Thoracic aorta (tissue), 2 donors: ENCODE results near the gene LHB. TPM values are rescaled to one million over a fixed set of nuclear protein-coding genes. Genes with fewer than 3 reads are reported as not detected.

ENCODE experiments used
- ATAC-seq: fragments of 150-250 bp; one replicate; pipeline ENCODE4 v1.8.0; 2017; ENCODE audit warnings: low read depth; ENCODE audit not compliant: insufficient number of reproducible peaks, low FRiP score
- DNase-seq: peaks from one replicate; pipeline ENCODE4 v3.0.0-alpha.2; 2020; ENCODE audit warnings: low spot score
- H3K27ac ChIP-seq, 2 donors: fragments of 200-600 bp; sonication (generic); 1 replicate in 1 of 2; 2 replicates in 1 of 2; pipeline ENCODE4 v1.5.1; 2016; ENCODE audit warnings: mild to moderate bottlenecking in 2 of 2, moderate library complexity in 2 of 2
- H3K27me3 ChIP-seq: fragments of 200-600 bp; sonication (generic); replicated peaks from 2 replicates; pipeline ENCODE4 v1.6.0; 2016; ENCODE audit warnings: mild to moderate bottlenecking; ENCODE audit not compliant: insufficient read depth
- H3K36me3 ChIP-seq: fragments of 200-600 bp; sonication (generic); one replicate; pipeline ENCODE4 v1.5.1; 2016
- H3K4me1 ChIP-seq, 2 donors: fragments of 200-600 bp; sonication (generic); 1 replicate in 1 of 2; 2 replicates in 1 of 2; pipeline versions ENCODE4 v1.5.1 to v1.6.0; 2016; ENCODE audit warnings: low read depth in 2 of 2, mild to moderate bottlenecking in 1 of 2; ENCODE audit not compliant: control insufficient read depth in 1 of 2
- H3K4me3 ChIP-seq: fragments of 200-600 bp; sonication (generic); 2 replicates; pipeline ENCODE4 v1.5.1; 2016; ENCODE audit warnings: mild to moderate bottlenecking
- H3K9me3 ChIP-seq: fragments of 200-600 bp; sonication (generic); 2 replicates; pipeline ENCODE4 v1.5.1; 2016
- total RNA-seq, 2 donors: library from RNA; depleted of rRNA; stranded (reverse); fragments of >200 nt; gene quantifications; one replicate each; pipeline versions ENCODE4 v1.1.0 to v1.2.3, GENCODE V29; 2016
- TF ChIP-seq, protein P1 (sequence below): fragments of 200-600 bp; sonication (generic); IDR thresholded peaks from one replicate; pipeline ENCODE4 v1.5.1; 2019; ENCODE audit warnings: antibody characterized with exemption

Gene LHB
- total RNA-seq: not detected

DNA sequence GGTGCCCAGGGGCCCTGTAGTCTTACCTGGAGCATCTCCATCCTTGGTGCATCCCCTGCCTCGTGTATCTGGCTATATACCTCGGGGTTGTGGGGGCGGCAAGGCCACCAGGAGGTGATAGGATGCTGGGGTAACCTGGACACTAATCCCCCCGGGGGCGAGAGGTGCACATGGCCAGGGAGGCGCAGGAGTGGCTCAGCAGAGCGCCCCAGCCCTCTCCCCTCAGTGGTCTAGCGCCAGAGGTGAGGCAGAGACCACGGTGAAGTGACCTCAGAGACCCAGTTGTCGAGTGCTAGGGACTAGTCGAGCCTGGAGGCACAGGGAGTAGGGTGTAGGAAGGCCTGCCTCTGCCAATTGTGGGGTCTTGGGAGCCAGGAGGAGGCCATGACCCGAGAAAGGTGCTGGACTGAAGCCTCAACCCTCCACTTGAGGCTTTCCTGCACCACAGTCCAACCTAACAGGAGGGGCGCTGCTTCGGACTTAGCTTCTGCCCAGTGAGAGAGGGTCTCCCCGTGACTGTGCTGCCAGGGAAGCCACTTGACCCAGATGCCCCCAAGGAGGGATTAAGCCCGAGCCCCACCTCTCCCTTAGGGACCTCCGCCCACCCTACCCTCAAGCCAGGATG lies at the start of gene LHB:
TSS of gene LHB (minus strand) at position 51 of the 625 bp plus-strand sequence. CDS start at position 41, 10 bp downstream.
- ATAC-seq (no peak), DNase-seq (no peak)
- peak within 1 kb of the TSS; percentile 73 for H3K4me3 ChIP-seq
- H3K4me1 ChIP-seq: peaks cover 15 to 24% of the 10 kb centered on the region in 2 donors
- TF ChIP-seq, protein P1, sequence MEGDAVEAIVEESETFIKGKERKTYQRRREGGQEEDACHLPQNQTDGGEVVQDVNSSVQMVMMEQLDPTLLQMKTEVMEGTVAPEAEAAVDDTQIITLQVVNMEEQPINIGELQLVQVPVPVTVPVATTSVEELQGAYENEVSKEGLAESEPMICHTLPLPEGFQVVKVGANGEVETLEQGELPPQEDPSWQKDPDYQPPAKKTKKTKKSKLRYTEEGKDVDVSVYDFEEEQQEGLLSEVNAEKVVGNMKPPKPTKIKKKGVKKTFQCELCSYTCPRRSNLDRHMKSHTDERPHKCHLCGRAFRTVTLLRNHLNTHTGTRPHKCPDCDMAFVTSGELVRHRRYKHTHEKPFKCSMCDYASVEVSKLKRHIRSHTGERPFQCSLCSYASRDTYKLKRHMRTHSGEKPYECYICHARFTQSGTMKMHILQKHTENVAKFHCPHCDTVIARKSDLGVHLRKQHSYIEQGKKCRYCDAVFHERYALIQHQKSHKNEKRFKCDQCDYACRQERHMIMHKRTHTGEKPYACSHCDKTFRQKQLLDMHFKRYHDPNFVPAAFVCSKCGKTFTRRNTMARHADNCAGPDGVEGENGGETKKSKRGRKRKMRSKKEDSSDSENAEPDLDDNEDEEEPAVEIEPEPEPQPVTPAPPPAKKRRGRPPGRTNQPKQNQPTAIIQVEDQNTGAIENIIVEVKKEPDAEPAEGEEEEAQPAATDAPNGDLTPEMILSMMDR: no peak
- no peak within 1 kb of the TSS for H3K27ac ChIP-seq
- H3K36me3 ChIP-seq: peaks cover 5% of the 10 kb centered on the region
- H3K9me3 ChIP-seq: no peaks in the 10 kb centered on the region
- H3K27me3 ChIP-seq: no peaks in the 10 kb centered on the region

DNA sequence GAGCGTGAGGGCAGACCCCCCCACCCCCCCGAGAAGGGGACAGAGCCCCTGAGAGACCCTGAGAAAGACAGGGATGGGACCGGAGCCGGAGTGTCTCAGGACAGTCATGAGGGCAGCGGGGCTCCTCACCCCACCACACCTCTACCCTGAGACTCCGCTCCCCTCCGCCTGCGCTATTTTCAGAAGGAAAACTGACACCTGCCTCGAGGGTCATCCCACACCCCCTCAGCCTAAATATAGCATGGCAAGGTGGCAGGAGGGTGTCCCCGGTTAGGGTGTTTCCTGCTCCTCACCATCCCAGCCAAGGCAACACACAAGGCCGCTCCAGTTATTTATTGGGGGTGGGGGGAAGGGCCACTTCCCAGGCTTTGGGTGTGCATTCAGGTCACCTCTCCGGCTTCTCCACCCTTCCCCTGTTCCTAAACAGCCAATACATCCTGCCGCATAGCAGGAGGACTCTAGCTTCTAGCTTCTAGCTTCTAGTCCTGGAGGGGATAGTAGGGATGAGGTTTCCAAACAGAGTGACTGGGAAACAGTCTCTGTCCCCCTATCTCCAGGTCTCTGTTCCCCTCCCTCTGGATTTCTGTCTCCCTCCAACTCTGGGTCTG lies 49.1 kb upstream of the LHB start:
- Histone ChIP-seq H3K4me1 (no peaks in the 10 kb centered on the region), H3K4me3 (no peak overlapping the region), H3K27ac (no peak overlapping the region), H3K27me3 (no peaks in the 10 kb centered on the region), H3K36me3 (no peaks in the 10 kb centered on the region), H3K9me3 (no peaks in the 10 kb centered on the region)
- TF ChIP-seq, protein P1: no peak
- ATAC-seq (no peak), DNase-seq (no peak)

- TF ChIP-seq, protein P1: no peak
- H3K36me3 ChIP-seq: no peaks in the 10 kb centered on the region
- DNase-seq (no peak), ATAC-seq (no peak)
- H3K4me1 ChIP-seq: no peaks in the 10 kb centered on the region
- no peaks in the 10 kb centered on the region for H3K27me3 ChIP-seq
- peak within 1 kb of the TSS; percentile 43 for H3K4me3 ChIP-seq
- H3K27ac ChIP-seq: no peak within 1 kb of the TSS
- H3K9me3 ChIP-seq: no peaks in the 10 kb centered on the region
Measured at GRCh38 chr19:49064768-49065611, 48.1 kb upstream of the LHB start, which contains the start of gene NTF4. TSS of gene NTF4 (minus strand) at chr19:49064818. CDS start at chr19:49061997, 2,821 bp downstream.

- ATAC-seq: no peak
- H3K4me1 ChIP-seq: no peaks in the 10 kb centered on the region
- H3K27ac ChIP-seq: no peak overlapping the region
Measured at GRCh38 chr19:49064029-49064629, 47.2 kb upstream of the LHB start.

More at GRCh38 chr19:49064029-49064629, 47.2 kb upstream of the LHB start:
- DNase-seq: no peak
- TF ChIP-seq, protein P1: no peak
- Histone ChIP-seq H3K4me3 (no peak overlapping the region), H3K27me3 (no peaks in the 10 kb centered on the region), H3K9me3 (no peaks in the 10 kb centered on the region), H3K36me3 (no peaks in the 10 kb centered on the region)
